Femur (tissue), 1 donor: ENCODE results near the gene GRIK4.

Source experiments
- DNase-seq: peaks from one replicate; pipeline ENCODE4 v3.0.0-alpha.2; 2017

The GRIK4 gene

GRCh38 chr11:120715239-120715638 lies 203.7 kb downstream of the GRIK4 start:
- no peak for DNase-seq

- no peak for DNase-seq
These were observed 205.5 kb downstream of the GRIK4 start for GRCh38 chr11:120717042-120717441.

- DNase-seq, result no peak
These were observed 206.1 kb downstream of the GRIK4 start for GRCh38 chr11:120717623-120718022.

- no peak for DNase-seq
These were observed 206.6 kb downstream of the GRIK4 start for GRCh38 chr11:120718171-120718570.

GRCh38 chr11:120719348-120719747 lies 207.8 kb downstream of the GRIK4 start:
- DNase-seq, result no peak

- no peak for DNase-seq
These were observed 209.2 kb downstream of the GRIK4 start for GRCh38 chr11:120720760-120721159.

GRCh38 chr11:120722524-120722923 lies 211.0 kb downstream of the GRIK4 start:
- DNase-seq, result no peak

- DNase-seq, result no peak
These were observed 212.2 kb downstream of the GRIK4 start for GRCh38 chr11:120723751-120724150.

GRCh38 chr11:120727752-120728151 lies 216.2 kb downstream of the GRIK4 start:
- DNase-seq, result no peak

- DNase-seq, result no peak
These were observed 223.5 kb downstream of the GRIK4 start for GRCh38 chr11:120735035-120735434.

GRCh38 chr11:120738516-120739046 lies 227.0 kb downstream of the GRIK4 start:
- DNase-seq, result no peak

- no peak for DNase-seq
These were observed 228.2 kb downstream of the GRIK4 start for GRCh38 chr11:120739780-120740179.

- no peak for DNase-seq
These were observed 228.8 kb downstream of the GRIK4 start for GRCh38 chr11:120740380-120740779.

- no peak for DNase-seq
These were observed 232.8 kb downstream of the GRIK4 start for GRCh38 chr11:120744016-120744994.

GRCh38 chr11:120746376-120746775 lies 234.8 kb downstream of the GRIK4 start:
- no peak for DNase-seq

GRCh38 chr11:120746836-120747609 lies 235.5 kb downstream of the GRIK4 start:
- no peak for DNase-seq

- DNase-seq, result no peak
These were observed 236.6 kb downstream of the GRIK4 start for GRCh38 chr11:120747850-120748814.

GRCh38 chr11:120749395-120749794 lies 237.8 kb downstream of the GRIK4 start:
- DNase-seq, result no peak

- no peak for DNase-seq
These were observed 239.3 kb downstream of the GRIK4 start for GRCh38 chr11:120750647-120751549.

GRCh38 chr11:120751550-120751949 lies 240.0 kb downstream of the GRIK4 start:
- no peak for DNase-seq

- no peak for DNase-seq
These were observed 241.1 kb downstream of the GRIK4 start for GRCh38 chr11:120752668-120753067.
